HepG2 (cell line): Measurements from ENCODE around the gene REEP2. TPM values are rescaled to one million over a fixed set of nuclear protein-coding genes. Genes with fewer than 3 reads are reported as not detected.

Experiments
- ARID2 ChIP-seq: sonication (generic); formaldehyde crosslinking; IDR thresholded peaks from 2 replicates; pipeline ENCODE4 v1.8.1; 2022; ENCODE audit warnings: mild to moderate bottlenecking, missing genetic modification reagents, borderline replicate concordance
- ATF7 ChIP-seq, 2 experiments: fragments of 450-650 bp in 1 of 2; sonication (generic) in 1 of 2; formaldehyde crosslinking in 1 of 2; IDR thresholded peaks; 2 replicates each; pipeline versions ENCODE4 v1.4.0 to v1.6.1; 2016 to 2020; ENCODE audit warnings: antibody characterized with exemption in 1 of 2, mild to moderate bottlenecking in 1 of 2, missing genetic modification reagents in 1 of 2
- BORCS8-MEF2B ChIP-seq: sonication (generic); formaldehyde crosslinking; IDR thresholded peaks from 2 replicates; pipeline ENCODE4 v1.8.0; 2022; ENCODE audit warnings: mild to moderate bottlenecking, missing genetic modification reagents
- EZH2 ChIP-seq: conservative IDR thresholded peaks from 2 replicates; pipeline ENCODE4 v1.6.1; 2012; ENCODE audit warnings: mild to moderate bottlenecking, low read depth, low read length, moderate library complexity
- FOXA3 ChIP-seq: IDR thresholded peaks from 2 replicates; pipeline ENCODE4 v1.6.1; 2016; ENCODE audit warnings: missing genetic modification reagents, missing compliant biosample characterization
- HNRNPH1 ChIP-seq: fragments of 200-400 bp; formaldehyde crosslinking; optimal IDR thresholded peaks from 2 replicates; pipeline ENCODE3; 2017; ENCODE audit warnings: mild to moderate bottlenecking, low read depth, low read length
- JDP2 ChIP-seq: sonication (generic); formaldehyde crosslinking; IDR thresholded peaks from 2 replicates; pipeline ENCODE4 v1.8.1; 2022; ENCODE audit warnings: missing genetic modification reagents, borderline replicate concordance
- MAX ChIP-seq: IDR thresholded peaks from 2 replicates; pipeline ENCODE4 v1.6.1; 2012; ENCODE audit warnings: inconsistent platforms
- NCOA5 ChIP-seq: sonication (generic); formaldehyde crosslinking; IDR thresholded peaks from 2 replicates; pipeline ENCODE4 v1.4.0; 2020; ENCODE audit warnings: missing genetic modification reagents
- RFXANK ChIP-seq: IDR thresholded peaks from 2 replicates; pipeline ENCODE4 v1.6.1; 2016
- SOX5 ChIP-seq: IDR thresholded peaks from 2 replicates; pipeline ENCODE4 v1.6.1; 2016; ENCODE audit warnings: borderline replicate concordance
- TBL1XR1 ChIP-seq: fragments of 150-350 bp; IDR thresholded peaks from 2 replicates; pipeline ENCODE4 v1.6.1; 2014; ENCODE audit warnings: borderline replicate concordance, low read length; ENCODE audit not compliant: partially characterized antibody
- TCF7L2 ChIP-seq: IDR thresholded peaks from 2 replicates; pipeline ENCODE4 v1.6.1; 2011; ENCODE audit warnings: mild to moderate bottlenecking, low read depth, low read length, moderate library complexity
- TMF1 ChIP-seq: sonication (generic); formaldehyde crosslinking; IDR thresholded peaks from 2 replicates; pipeline ENCODE4 v1.8.1; 2022; ENCODE audit warnings: low read depth, missing genetic modification reagents
- ZBED4 ChIP-seq: sonication (generic); formaldehyde crosslinking; IDR thresholded peaks from 2 replicates; pipeline ENCODE4 v1.4.0; 2020; ENCODE audit warnings: missing genetic modification reagents, borderline replicate concordance
- ZBTB46 ChIP-seq: sonication (generic); formaldehyde crosslinking; IDR thresholded peaks from 2 replicates; pipeline ENCODE4 v1.4.0; 2020; ENCODE audit warnings: mild to moderate bottlenecking, missing genetic modification reagents, borderline replicate concordance
- ZNF234 ChIP-seq: sonication (generic); formaldehyde crosslinking; conservative IDR thresholded peaks from 2 replicates; pipeline ENCODE4 v1.5.1; 2020; ENCODE audit warnings: mild to moderate bottlenecking, missing genetic modification reagents
- ZNF282 ChIP-seq: fragments of 450-650 bp; IDR thresholded peaks from 2 replicates; pipeline ENCODE4 v1.6.1; 2018; ENCODE audit not compliant: partially characterized antibody
- ZNF563 ChIP-seq: sonication (generic); formaldehyde crosslinking; IDR thresholded peaks from 2 replicates; pipeline ENCODE4 v1.8.0; 2022; ENCODE audit warnings: mild to moderate bottlenecking, moderate library complexity, missing genetic modification reagents
- ZNF788 ChIP-seq: sonication (generic); formaldehyde crosslinking; IDR thresholded peaks from 2 replicates; pipeline ENCODE4 v1.5.0; 2020; ENCODE audit warnings: mild to moderate bottlenecking, missing genetic modification reagents, borderline replicate concordance
- polyA plus RNA-seq, 8 experiments: library from polyadenylated mRNA; depleted of rRNA in 3 of 8; stranded (reverse) in 7 of 8; unstranded in 1 of 8; fragments of >200 nt; fragmentation: Illumina TruSeq in 4 of 8; extraction: Trizol in 4 of 8; gene quantifications; 2 replicates each; pipeline versions ENCODE4 v1.2.1 to v1.2.3, GENCODE V29; 2011 to 2016; ENCODE audit warnings: low read depth in 4 of 8, missing spikeins in 1 of 8, mixed read lengths in 1 of 8; ENCODE audit not compliant: insufficient read depth in 1 of 8
- total RNA-seq, 5 experiments: library from RNA; depleted of rRNA; stranded (reverse); fragments of >200 nt; fragmentation: Illumina TruSeq; extraction: Trizol; gene quantifications; 2 replicates each; pipeline ENCODE4 v1.2.3, GENCODE V29; 2016; ENCODE audit warnings: low read depth in 1 of 5
- TF ChIP-seq, protein P1 (sequence below): sonication (generic); formaldehyde crosslinking; IDR thresholded peaks from 2 replicates; pipeline ENCODE4 v1.5.0; 2020; ENCODE audit warnings: missing genetic modification reagents
- TF ChIP-seq, protein P2 (sequence below): sonication (generic); formaldehyde crosslinking; IDR thresholded peaks from 2 replicates; pipeline ENCODE4 v1.4.0; 2020; ENCODE audit warnings: mild to moderate bottlenecking, missing genetic modification reagents
- TF ChIP-seq, protein P3 (sequence below): sonication (generic); formaldehyde crosslinking; IDR thresholded peaks from 2 replicates; pipeline ENCODE4 v1.8.0; 2022; ENCODE audit warnings: mild to moderate bottlenecking, missing genetic modification reagents

Gene REEP2
- total and polyA plus RNA-seq, 2 of the 13 experiments (the other 11 are each of a cell fraction or from before 2014, with no cell fraction given): 5.3 to 7.8 TPM

DNA sequence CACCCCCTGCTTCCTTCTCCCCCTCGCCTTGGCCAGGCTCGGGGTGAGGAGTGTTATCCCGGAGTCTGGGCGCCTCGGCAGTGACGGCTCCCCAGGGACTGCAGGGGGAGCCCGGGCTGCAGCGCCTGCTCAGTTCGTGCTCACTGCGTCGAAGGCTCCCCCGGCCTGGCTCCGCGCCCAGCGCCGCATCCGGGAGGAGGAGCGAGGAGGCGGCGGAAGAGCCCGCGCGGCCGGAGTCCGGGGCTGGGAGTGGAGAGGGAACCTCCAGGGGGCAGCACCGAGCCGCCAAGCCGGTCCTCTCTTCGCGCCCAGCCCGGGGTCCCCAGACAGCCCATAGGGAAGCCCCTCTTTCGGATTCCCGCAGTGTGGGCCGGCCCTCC lies 25.1 kb downstream of the REEP2 start (continued):
- no peak for TF ChIP-seq ZNF282
- TF ChIP-seq MAX: peak; percentile 82
- TF ChIP-seq TCF7L2: no peak
- TF ChIP-seq, protein P1, sequence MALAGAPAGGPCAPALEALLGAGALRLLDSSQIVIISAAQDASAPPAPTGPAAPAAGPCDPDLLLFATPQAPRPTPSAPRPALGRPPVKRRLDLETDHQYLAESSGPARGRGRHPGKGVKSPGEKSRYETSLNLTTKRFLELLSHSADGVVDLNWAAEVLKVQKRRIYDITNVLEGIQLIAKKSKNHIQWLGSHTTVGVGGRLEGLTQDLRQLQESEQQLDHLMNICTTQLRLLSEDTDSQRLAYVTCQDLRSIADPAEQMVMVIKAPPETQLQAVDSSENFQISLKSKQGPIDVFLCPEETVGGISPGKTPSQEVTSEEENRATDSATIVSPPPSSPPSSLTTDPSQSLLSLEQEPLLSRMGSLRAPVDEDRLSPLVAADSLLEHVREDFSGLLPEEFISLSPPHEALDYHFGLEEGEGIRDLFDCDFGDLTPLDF (CRISPR knock-in tag): peak; percentile 33; the same call in 1 of the 2 replicates
- no peak for TF ChIP-seq NCOA5 (CRISPR knock-in tag)
- TF ChIP-seq TBL1XR1: no peak
- TF ChIP-seq FOXA3: peak; percentile 55; the same call in 1 of the 2 replicates
- TF ChIP-seq JDP2 (CRISPR knock-in tag): no peak
- TF ChIP-seq ZBTB46 (CRISPR knock-in tag): 0 out of 2 replicates have a peak, but pooled peaks have one; percentile 61
- no peak for TF ChIP-seq HNRNPH1
- TF ChIP-seq TMF1: no peak
- peak; percentile 55; the same call in 1 of the 2 replicates for TF ChIP-seq SOX5
- 0 out of 2 replicates have a peak, but pooled peaks have one; percentile 68 for TF ChIP-seq ZNF788 (CRISPR knock-in tag)
- TF ChIP-seq RFXANK: no peak
- TF ChIP-seq, protein P2, sequence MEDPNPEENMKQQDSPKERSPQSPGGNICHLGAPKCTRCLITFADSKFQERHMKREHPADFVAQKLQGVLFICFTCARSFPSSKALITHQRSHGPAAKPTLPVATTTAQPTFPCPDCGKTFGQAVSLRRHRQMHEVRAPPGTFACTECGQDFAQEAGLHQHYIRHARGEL (CRISPR knock-in tag): no peak
- TF ChIP-seq ARID2 (CRISPR knock-in tag): no peak
- no peak; the same call in 1 of the 2 replicates for TF ChIP-seq ZNF563
- TF ChIP-seq EZH2: no peak
- TF ChIP-seq, protein P3, sequence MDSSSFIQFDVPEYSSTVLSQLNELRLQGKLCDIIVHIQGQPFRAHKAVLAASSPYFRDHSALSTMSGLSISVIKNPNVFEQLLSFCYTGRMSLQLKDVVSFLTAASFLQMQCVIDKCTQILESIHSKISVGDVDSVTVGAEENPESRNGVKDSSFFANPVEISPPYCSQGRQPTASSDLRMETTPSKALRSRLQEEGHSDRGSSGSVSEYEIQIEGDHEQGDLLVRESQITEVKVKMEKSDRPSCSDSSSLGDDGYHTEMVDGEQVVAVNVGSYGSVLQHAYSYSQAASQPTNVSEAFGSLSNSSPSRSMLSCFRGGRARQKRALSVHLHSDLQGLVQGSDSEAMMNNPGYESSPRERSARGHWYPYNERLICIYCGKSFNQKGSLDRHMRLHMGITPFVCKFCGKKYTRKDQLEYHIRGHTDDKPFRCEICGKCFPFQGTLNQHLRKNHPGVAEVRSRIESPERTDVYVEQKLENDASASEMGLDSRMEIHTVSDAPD (CRISPR knock-in tag): no peak
- no peak for TF ChIP-seq ZNF234 (CRISPR knock-in tag)
- TF ChIP-seq ATF7 (IDR thresholded peaks at IDR 0.05): no peak
- TF ChIP-seq ATF7 (CRISPR knock-in tag; IDR thresholded peaks at IDR 0.05): no peak
- 0 out of 2 replicates have a peak, but pooled peaks have one; percentile 47 for TF ChIP-seq ZBED4 (CRISPR knock-in tag)
- peak; percentile 17; the same call in 1 of the 2 replicates for TF ChIP-seq BORCS8-MEF2B (CRISPR knock-in tag)
